ENCODE results near the gene RIOK3.

GRCh38 chr18:23528580-23529472, 75.7 kb downstream of the RIOK3 start:
- TF ChIP-seq EZH2phosphoT487 (conservative IDR thresholded peaks at IDR 0.05; ENCODE audit: low read length) = no peak
- no peak for TF ChIP-seq CTCF (IDR thresholded peaks at IDR 0.05; ENCODE audit: insufficient read depth, low read length, poor library complexity, severe bottlenecking)

All from SU-DHL-6 (cell line).